Measurements from ENCODE around the gene ZNF408.
A peak's percentile ranks its signal among the peaks of the same experiment; 100 is the strongest.

The ZNF408 gene

DNA sequence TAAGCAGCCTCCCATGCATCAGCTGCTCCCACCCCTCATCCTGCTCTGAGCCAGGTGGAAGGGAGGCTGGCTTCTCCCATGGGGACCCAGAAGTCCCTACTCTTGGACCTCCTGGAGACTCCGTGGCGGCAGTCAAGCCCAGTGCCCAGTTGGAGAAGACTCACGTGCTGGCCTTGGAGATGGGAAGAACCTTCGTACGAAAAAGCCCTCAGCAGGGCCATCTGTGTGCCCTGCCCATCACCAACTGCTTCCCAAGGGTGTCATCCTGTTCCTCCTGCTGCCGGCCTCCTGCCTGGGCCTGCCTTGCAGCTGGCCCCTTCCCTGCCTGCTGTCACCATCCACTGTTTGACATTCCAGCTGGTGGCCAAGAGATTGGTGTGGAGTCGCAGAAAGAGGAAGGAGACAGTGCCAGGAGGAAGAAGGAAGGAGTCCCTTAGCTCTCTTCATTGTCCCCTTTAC is 28.4 kb upstream of the ZNF408 start:
- Mint-ChIP-seq H3K27ac (peak overlapping the region; percentile 76), H3K4me1 (peaks cover 78% of the 10 kb centered on the region), H3K9me3 (no peaks in the 10 kb centered on the region), H3K4me3 (no peak overlapping the region), H3K36me3 (peaks cover 10% of the 10 kb centered on the region), H3K27me3 (no peaks in the 10 kb centered on the region)

GRCh38 chr11:46673713-46674462 is 26.9 kb upstream of the ZNF408 start:
- H3K9me3 Mint-ChIP-seq: no peaks in the 10 kb centered on the region
- no peak overlapping the region for H3K27ac Mint-ChIP-seq
- H3K4me3 Mint-ChIP-seq: no peak overlapping the region
- peaks cover 80% of the 10 kb centered on the region for H3K4me1 Mint-ChIP-seq
- peaks cover 10% of the 10 kb centered on the region for H3K36me3 Mint-ChIP-seq
- H3K27me3 Mint-ChIP-seq: no peaks in the 10 kb centered on the region

- H3K36me3 Mint-ChIP-seq: peaks cover 6% of the 10 kb centered on the region
Measured at GRCh38 chr11:46674463-46675287, 26.2 kb upstream of the ZNF408 start.

GRCh38 chr11:46675288-46675851 is 25.5 kb upstream of the ZNF408 start:
- Mint-ChIP-seq H3K9me3 (no peaks in the 10 kb centered on the region), H3K27ac (no peak overlapping the region), H3K4me1 (peaks cover 69% of the 10 kb centered on the region), H3K4me3 (no peak overlapping the region), H3K36me3 (peaks cover 6% of the 10 kb centered on the region), H3K27me3 (no peaks in the 10 kb centered on the region)

More at GRCh38 chr11:46674463-46675287, 26.2 kb upstream of the ZNF408 start:
- H3K27me3 Mint-ChIP-seq: no peaks in the 10 kb centered on the region
- H3K9me3 Mint-ChIP-seq: no peaks in the 10 kb centered on the region
- H3K27ac Mint-ChIP-seq: peak overlapping the region; percentile 72
- peak overlapping the region; percentile 39 for H3K4me3 Mint-ChIP-seq
- H3K4me1 Mint-ChIP-seq: peaks cover 75% of the 10 kb centered on the region

DNA sequence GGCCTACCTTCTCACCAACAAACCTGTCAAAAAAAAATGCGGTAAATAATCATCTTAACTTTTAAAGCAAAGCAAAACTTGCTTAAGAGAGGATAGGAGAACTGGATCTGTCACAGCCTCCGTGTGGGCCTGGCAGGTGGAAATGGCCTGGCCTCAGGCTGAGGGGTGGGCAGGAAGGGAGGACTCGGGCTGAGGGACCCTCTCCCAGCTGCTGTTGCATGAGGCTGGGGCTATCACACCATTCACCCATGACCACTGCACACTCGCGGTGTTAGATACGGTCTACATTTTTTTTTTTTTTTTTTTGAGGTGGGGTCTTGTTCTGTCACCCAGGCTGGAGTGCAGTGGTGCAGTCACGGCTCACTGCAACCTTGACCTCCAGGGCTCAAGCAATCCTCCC is 24.9 kb upstream of the ZNF408 start:
- no peak overlapping the region for H3K4me3 Mint-ChIP-seq
- H3K9me3 Mint-ChIP-seq: no peaks in the 10 kb centered on the region
- peaks cover 8% of the 10 kb centered on the region for H3K36me3 Mint-ChIP-seq
- H3K4me1 Mint-ChIP-seq: peaks cover 63% of the 10 kb centered on the region
- no peak overlapping the region for H3K27ac Mint-ChIP-seq
- H3K27me3 Mint-ChIP-seq: no peaks in the 10 kb centered on the region

GRCh38 chr11:46676436-46677158 is 24.2 kb upstream of the ZNF408 start:
- Mint-ChIP-seq H3K9me3 (no peaks in the 10 kb centered on the region), H3K4me3 (no peak overlapping the region), H3K27me3 (no peaks in the 10 kb centered on the region), H3K4me1 (peaks cover 57% of the 10 kb centered on the region), H3K27ac (peak overlapping the region; percentile 55), H3K36me3 (peaks cover 8% of the 10 kb centered on the region)

DNA sequence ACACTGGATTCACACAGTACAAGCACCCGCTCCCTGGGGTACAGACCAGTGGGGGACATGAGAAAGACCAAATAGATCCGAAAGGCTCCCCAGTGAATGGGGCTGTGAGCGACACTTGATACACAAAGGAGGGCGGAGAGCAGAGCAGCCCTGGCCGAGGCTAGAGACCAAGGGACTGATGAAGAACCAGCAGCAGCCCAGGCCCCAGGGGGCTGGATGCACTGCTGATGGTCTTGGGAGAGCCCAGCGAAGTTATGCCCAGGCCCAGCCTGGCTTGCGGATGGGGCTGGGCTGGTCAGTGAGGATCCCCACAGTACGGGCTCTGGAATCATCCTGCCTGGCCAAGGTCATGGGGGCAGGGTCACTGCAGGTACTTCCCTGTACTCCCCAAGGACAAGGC is 23.7 kb upstream of the ZNF408 start:
- Mint-ChIP-seq H3K36me3 (peaks cover 8% of the 10 kb centered on the region), H3K4me1 (peaks cover 51% of the 10 kb centered on the region), H3K27me3 (no peaks in the 10 kb centered on the region), H3K27ac (peak overlapping the region; percentile 36), H3K4me3 (no peak overlapping the region), H3K9me3 (no peaks in the 10 kb centered on the region)

GRCh38 chr11:46677991-46678740 is 22.7 kb upstream of the ZNF408 start:
- H3K9me3 Mint-ChIP-seq: no peaks in the 10 kb centered on the region
- peaks cover 41% of the 10 kb centered on the region for H3K4me1 Mint-ChIP-seq
- peak overlapping the region; percentile 55 for H3K27ac Mint-ChIP-seq
- peaks cover 4% of the 10 kb centered on the region for H3K36me3 Mint-ChIP-seq
- H3K27me3 Mint-ChIP-seq: no peaks in the 10 kb centered on the region
- no peak overlapping the region for H3K4me3 Mint-ChIP-seq

DNA sequence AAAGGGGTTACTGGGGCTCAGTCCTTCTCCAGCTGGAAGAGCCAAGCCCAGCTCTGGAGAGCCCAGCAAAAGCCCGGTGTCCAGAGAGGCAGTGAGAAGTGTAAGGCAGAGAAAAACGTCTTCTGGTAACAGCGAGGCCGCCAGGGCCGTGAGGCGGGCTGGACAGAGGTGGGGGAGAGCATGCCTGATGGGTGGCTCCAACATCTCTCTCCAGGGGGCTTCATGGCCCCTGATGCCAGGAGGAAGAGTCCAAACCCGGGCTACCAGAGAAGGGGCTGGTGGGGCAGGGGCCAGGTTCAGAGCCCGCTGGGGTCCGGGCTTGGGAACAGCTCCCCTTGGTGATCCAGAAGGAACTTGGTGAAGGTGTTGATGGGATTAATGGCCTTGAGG is 22.1 kb upstream of the ZNF408 start:
- Mint-ChIP-seq H3K27ac (no peak overlapping the region), H3K4me1 (peaks cover 35% of the 10 kb centered on the region), H3K36me3 (peaks cover 4% of the 10 kb centered on the region), H3K27me3 (no peaks in the 10 kb centered on the region), H3K9me3 (no peaks in the 10 kb centered on the region), H3K4me3 (no peak overlapping the region)

- H3K36me3 Mint-ChIP-seq: peaks cover 5% of the 10 kb centered on the region
- H3K4me3 Mint-ChIP-seq: no peak overlapping the region
- no peaks in the 10 kb centered on the region for H3K9me3 Mint-ChIP-seq
Measured at GRCh38 chr11:46679241-46680163, 21.3 kb upstream of the ZNF408 start.

GRCh38 chr11:46680164-46680760 is 20.6 kb upstream of the ZNF408 start:
- Mint-ChIP-seq H3K4me3 (no peak overlapping the region), H3K36me3 (peaks cover 5% of the 10 kb centered on the region), H3K4me1 (peaks cover 29% of the 10 kb centered on the region), H3K27me3 (no peaks in the 10 kb centered on the region), H3K27ac (no peak overlapping the region), H3K9me3 (no peaks in the 10 kb centered on the region)

More at GRCh38 chr11:46679241-46680163, 21.3 kb upstream of the ZNF408 start:
- H3K4me1 Mint-ChIP-seq: peaks cover 36% of the 10 kb centered on the region
- peak overlapping the region; percentile 23 for H3K27ac Mint-ChIP-seq
- H3K27me3 Mint-ChIP-seq: no peaks in the 10 kb centered on the region

GRCh38 chr11:46680815-46681214 is 20.0 kb upstream of the ZNF408 start:
- Mint-ChIP-seq H3K9me3 (no peaks in the 10 kb centered on the region), H3K36me3 (peaks cover 5% of the 10 kb centered on the region), H3K4me3 (no peak overlapping the region), H3K4me1 (peaks cover 23% of the 10 kb centered on the region), H3K27ac (no peak overlapping the region), H3K27me3 (no peaks in the 10 kb centered on the region)

DNA sequence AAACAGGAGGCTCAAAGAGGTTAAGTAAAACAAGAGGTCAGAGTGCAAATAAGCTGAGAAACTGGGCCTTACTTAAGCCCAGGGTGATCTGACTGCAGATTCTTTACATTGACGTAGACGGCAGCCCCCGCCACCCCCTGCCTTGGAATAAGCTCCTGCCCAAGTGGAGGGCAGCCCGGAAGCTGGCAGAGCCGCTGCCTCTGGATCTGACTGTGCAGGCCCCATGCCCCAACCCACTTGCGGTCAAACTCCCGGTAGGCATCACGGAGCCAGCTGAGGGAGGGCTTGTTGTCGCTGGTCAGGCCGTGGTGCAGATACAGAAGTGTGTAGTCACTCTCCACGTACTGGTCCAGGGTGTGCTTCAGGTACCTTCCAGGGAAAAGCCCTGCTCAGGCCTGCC is 19.0 kb upstream of the ZNF408 start:
- Mint-ChIP-seq H3K4me1 (peaks cover 16% of the 10 kb centered on the region), H3K4me3 (no peak overlapping the region), H3K27me3 (no peaks in the 10 kb centered on the region), H3K9me3 (no peaks in the 10 kb centered on the region), H3K36me3 (peaks cover 5% of the 10 kb centered on the region), H3K27ac (no peak overlapping the region)
